Smooth muscle cell of the brain vasculature (primary cell): ENCODE results near the gene KLK2.

ENCODE experiments used
- DNase-seq: peaks from one replicate; pipeline ENCODE4 v3.0.0-alpha.2; 2012; ENCODE audit warnings: low read depth, low spot score

The KLK2 gene

DNA sequence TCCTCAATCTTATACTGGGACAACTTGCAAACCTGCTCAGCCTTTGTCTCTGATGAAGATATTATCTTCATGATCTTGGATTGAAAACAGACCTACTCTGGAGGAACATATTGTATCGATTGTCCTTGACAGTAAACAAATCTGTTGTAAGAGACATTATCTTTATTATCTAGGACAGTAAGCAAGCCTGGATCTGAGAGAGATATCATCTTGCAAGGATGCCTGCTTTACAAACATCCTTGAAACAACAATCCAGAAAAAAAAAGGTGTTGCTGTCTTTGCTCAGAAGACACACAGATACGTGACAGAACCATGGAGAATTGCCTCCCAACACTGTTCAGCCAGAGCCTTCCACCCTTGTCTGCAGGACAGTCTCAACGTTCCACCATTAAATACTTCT lies 22.5 kb upstream of the KLK2 start:
- DNase-seq, result no peak

DNA sequence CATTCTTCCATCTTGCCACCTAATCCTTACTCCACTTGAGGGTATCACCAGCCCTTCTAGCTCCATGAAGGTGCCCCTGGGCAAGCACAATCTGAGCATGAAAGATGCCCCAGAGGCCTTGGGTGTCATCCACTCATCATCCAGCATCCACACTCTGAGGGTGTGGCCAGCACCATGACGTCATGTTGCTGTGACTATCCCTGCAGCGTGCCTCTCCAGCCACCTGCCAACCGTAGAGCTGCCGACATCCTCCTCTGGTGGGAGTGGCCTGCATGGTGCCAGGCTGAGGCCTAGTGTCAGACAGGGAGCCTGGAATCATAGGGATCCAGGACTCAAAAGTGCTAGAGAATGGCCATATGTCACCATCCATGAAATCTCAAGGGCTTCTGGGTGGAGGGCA lies 21.6 kb upstream of the KLK2 start:
- DNase-seq, result no peak

DNA sequence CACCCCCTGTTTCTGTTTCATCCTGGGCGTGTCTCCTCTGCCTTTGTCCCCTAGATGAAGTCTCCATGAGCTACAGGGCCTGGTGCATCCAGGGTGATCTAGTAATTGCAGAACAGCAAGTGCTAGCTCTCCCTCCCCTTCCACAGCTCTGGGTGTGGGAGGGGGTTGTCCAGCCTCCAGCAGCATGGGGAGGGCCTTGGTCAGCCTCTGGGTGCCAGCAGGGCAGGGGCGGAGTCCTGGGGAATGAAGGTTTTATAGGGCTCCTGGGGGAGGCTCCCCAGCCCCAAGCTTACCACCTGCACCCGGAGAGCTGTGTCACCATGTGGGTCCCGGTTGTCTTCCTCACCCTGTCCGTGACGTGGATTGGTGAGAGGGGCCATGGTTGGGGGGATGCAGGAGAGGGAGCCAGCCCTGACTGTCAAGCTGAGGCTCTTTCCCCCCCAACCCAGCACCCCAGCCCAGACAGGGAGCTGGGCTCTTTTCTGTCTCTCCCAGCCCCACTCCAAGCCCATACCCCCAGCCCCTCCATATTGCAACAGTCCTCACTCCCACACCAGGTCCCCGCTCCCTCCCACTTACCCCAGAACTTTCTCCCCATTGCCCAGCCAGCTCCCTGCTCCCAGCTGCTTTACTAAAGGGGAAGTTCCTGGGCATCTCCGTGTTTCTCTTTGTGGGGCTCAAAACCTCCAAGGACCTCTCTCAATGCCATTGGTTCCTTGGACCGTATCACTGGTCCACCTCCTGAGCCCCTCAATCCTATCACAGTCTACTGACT lies 18.4 kb upstream of the KLK2 start, which contains the start of gene KLK3:
Gene KLK3 (plus strand): TSS at position 280 of the 775 bp plus-strand sequence. CDS start 41 bp downstream, at position 321.
- DNase-seq, result no peak

DNA sequence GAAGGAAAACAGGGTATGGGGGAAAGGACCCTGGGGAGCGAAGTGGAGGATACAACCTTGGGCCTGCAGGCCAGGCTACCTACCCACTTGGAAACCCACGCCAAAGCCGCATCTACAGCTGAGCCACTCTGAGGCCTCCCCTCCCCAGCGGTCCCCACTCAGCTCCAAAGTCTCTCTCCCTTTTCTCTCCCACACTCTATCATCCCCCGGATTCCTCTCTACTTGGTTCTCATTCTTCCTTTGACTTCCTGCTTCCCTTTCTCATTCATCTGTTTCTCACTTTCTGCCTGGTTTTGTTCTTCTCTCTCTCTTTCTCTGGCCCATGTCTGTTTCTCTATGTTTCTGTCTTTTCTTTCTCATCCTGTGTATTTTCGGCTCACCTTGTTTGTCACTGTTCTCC lies 15.9 kb upstream of the KLK2 start:
- DNase-seq, result no peak

DNA sequence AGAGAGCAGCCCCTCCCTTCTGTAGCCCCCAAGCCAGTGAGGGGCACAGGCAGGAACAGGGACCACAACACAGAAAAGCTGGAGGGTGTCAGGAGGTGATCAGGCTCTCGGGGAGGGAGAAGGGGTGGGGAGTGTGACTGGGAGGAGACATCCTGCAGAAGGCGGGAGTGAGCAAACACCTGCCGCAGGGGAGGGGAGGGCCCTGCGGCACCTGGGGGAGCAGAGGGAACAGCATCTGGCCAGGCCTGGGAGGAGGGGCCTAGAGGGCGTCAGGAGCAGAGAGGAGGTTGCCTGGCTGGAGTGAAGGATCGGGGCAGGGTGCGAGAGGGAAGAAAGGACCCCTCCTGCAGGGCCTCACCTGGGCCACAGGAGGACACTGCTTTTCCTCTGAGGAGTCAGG lies 14.4 kb upstream of the KLK2 start:
- no peak for DNase-seq

DNA sequence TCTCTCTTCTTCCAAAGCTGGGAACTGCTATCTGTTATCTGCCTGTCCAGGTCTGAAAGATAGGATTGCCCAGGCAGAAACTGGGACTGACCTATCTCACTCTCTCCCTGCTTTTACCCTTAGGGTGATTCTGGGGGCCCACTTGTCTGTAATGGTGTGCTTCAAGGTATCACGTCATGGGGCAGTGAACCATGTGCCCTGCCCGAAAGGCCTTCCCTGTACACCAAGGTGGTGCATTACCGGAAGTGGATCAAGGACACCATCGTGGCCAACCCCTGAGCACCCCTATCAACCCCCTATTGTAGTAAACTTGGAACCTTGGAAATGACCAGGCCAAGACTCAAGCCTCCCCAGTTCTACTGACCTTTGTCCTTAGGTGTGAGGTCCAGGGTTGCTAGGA lies 13.4 kb upstream of the KLK2 start:
- no peak for DNase-seq

DNA sequence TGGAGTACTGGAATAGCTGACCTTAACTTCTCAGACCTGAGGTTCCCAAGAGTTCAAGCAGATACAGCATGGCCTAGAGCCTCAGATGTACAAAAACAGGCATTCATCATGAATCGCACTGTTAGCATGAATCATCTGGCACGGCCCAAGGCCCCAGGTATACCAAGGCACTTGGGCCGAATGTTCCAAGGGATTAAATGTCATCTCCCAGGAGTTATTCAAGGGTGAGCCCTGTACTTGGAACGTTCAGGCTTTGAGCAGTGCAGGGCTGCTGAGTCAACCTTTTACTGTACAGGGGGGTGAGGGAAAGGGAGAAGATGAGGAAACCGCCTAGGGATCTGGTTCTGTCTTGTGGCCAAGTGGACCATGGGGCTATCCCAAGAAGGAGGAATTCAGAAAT lies 12.2 kb upstream of the KLK2 start:
- no peak for DNase-seq

DNA sequence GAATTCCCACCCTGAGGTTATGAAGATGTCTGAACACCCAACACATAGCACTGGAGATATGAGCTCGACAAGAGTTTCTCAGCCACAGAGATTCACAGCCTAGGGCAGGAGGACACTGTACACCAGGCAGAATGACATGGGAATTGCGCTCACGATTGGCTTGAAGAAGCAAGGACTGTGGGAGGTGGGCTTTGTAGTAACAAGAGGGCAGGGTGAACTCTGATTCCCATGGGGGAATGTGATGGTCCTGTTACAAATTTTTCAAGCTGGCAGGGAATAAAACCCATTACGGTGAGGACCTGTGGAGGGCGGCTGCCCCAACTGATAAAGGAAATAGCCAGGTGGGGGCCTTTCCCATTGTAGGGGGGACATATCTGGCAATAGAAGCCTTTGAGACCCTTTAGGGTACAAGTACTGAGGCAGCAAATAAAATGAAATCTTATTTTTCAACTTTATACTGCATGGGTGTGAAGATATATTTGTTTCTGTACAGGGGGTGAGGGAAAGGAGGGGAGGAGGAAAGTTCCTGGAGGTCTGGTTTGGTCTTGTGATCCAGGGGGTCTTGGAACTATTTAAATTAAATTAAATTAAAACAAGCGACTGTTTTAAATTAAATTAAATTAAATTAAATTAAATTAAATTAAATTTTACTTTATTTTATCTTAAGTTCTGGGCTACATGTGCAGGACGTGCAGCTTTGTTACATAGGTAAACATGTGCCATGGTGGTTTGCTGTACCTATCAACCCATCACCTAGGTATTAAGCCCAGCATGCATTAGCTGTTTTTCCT lies 11.5 kb upstream of the KLK2 start:
- no peak for DNase-seq

DNA sequence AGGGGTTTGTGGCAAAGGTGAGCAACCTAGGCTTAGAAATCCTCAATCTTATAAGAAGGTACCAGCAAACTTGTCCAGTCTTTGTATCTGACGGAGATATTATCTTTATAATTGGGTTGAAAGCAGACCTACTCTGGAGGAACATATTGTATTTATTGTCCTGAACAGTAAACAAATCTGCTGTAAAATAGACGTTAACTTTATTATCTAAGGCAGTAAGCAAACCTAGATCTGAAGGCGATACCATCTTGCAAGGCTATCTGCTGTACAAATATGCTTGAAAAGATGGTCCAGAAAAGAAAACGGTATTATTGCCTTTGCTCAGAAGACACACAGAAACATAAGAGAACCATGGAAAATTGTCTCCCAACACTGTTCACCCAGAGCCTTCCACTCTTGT lies 3.8 kb upstream of the KLK2 start:
- no peak for DNase-seq

DNA sequence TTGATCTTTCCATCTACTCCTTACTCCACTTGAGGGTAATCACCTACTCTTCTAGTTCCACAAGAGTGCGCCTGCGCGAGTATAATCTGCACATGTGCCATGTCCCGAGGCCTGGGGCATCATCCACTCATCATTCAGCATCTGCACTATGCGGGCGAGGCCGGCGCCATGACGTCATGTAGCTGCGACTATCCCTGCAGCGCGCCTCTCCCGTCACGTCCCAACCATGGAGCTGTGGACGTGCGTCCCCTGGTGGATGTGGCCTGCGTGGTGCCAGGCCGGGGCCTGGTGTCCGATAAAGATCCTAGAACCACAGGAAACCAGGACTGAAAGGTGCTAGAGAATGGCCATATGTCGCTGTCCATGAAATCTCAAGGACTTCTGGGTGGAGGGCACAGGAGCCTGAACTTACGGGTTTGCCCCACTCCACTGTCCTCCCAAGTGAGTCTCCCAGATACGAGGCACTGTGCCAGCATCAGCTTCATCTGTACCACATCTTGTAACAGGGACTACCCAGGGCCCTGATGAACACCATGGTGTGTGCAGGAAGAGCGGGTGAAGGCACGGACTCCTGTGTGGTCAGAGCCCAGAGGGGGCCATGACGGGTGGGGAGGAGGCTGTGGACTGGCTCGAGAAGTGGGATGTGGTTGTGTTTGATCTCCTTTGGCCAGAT lies 2.7 kb upstream of the KLK2 start:
- no peak for DNase-seq

DNA sequence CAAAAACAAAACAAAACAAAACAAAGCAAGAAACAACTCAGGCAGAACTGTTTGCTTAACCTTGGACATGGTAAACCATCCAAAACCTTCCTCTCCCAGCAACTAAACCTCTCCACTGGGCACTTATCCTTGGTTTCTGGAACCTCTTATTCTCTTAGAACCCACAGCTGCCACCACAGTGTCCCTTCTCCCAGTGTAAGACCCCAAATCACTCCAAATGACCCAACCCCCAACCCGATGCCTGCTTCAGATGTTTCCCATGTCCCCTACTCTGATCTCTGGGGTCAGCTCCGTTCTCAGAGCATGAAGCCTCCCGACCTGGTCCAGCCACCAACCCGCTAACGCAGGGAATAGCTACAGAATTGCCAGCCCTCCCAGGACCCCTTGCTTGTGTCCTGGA lies 972 bp downstream of the KLK2 start:
- DNase-seq, result no peak

DNA sequence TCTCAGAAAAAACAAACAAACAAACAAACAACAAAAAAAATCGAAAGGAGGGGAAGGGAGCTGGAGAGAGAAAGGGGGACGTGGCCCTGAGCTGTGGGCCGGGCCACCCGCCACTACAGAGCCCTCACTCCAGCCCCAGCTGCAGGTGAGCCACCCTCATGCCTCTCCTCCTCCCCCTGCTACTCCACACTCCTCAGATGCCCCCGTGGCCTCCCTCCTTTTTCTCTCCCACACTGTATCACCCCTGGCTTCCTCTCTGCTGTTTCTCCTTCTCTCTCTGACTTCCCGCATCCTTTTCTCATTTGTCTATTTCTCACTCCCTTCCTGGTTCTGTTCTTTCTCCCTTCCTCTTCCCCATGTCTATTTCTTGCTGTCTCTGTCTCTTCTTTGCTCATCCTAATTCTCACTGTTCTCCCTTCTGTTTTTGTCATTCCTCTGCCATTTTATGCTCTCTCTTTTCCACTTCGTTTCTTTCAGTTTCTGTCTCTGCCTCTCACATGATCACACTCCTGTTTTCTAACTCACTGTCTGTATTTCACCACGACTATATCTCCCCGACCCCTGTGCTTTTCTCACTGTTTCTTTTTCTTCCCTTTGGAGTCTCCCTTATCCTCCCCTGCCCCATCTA lies 2.7 kb downstream of the KLK2 start:
- DNase-seq, result no peak

DNA sequence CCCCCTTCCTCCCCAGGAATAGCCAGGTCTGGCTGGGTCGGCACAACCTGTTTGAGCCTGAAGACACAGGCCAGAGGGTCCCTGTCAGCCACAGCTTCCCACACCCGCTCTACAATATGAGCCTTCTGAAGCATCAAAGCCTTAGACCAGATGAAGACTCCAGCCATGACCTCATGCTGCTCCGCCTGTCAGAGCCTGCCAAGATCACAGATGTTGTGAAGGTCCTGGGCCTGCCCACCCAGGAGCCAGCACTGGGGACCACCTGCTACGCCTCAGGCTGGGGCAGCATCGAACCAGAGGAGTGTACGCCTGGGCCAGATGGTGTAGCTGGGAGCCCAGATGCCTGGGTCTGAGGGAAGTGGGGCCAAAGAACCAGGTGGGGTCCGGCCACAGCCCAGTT lies 3.2 kb downstream of the KLK2 start:
- no peak for DNase-seq

DNA sequence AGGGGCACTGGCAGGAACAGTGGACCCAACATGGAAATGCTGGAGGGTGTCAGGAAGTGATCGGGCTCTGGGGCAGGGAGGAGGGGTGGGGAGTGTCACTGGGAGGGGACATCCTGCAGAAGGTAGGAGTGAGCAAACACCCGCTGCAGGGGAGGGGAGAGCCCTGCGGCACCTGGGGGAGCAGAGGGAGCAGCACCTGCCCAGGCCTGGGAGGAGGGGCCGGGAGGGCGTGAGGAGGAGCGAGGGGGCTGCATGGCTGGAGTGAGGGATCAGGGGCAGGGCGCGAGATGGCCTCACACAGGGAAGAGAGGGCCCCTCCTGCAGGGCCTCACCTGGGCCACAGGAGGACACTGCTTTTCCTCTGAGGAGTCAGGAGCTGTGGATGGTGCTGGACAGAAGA lies 4.1 kb downstream of the KLK2 start:
- DNase-seq, result no peak

DNA sequence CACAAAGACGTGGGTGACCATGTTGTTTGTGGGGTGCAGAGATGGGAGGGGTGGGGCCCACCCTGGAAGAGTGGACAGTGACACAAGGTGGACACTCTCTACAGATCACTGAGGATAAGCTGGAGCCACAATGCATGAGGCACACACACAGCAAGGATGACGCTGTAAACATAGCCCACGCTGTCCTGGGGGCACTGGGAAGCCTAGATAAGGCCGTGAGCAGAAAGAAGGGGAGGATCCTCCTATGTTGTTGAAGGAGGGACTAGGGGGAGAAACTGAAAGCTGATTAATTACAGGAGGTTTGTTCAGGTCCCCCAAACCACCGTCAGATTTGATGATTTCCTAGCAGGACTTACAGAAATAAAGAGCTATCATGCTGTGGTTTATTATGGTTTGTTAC lies 5.6 kb downstream of the KLK2 start:
- no peak for DNase-seq

DNA sequence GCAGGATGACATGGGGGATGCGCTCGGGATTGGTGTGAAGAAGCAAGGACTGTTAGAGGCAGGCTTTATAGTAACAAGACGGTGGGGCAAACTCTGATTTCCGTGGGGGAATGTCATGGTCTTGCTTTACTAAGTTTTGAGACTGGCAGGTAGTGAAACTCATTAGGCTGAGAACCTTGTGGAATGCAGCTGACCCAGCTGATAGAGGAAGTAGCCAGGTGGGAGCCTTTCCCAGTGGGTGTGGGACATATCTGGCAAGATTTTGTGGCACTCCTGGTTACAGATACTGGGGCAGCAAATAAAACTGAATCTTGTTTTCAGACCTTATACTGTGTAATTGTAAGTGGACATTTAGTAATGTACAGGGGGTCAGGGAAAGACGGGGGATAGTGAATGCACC lies 7.0 kb downstream of the KLK2 start:
- no peak for DNase-seq

DNA sequence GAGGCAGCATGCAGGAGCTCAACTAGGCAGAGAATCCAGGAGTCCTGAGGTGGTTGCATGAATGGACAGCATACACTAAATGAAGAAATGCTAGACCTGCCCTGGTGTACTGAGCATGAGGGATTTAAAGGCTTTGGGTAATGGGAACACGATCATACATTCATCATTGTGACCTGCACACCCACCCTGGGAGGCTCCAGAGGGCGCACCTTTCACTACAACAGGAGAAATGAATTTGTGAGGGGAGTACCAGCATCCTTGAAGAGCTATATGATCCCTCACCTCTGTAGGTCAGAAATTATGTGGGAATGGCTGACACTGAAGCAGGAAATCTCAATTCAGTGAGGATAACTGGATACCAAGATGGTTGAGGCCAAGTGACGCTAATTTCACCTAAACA lies 8.9 kb downstream of the KLK2 start:
- DNase-seq, result no peak

DNA sequence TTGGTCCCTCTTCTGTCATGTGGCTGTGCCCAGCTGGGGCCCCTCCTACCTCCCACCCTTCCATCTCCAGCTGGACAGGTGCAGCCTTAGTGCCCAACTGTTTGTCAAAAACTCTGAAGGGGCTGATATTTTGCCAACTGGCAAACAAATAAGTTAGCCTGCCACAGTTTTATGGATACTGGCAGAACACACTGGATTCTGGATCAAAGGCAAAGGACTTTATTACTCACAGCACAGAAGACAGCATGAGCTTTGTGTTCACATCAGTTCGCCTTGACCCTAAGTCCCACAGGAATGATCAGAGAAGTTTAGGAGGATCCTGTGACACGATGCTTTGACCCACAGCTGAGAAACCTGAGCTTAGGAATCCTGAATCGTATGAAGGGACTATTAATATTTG lies 16.4 kb downstream of the KLK2 start:
- no peak for DNase-seq

DNA sequence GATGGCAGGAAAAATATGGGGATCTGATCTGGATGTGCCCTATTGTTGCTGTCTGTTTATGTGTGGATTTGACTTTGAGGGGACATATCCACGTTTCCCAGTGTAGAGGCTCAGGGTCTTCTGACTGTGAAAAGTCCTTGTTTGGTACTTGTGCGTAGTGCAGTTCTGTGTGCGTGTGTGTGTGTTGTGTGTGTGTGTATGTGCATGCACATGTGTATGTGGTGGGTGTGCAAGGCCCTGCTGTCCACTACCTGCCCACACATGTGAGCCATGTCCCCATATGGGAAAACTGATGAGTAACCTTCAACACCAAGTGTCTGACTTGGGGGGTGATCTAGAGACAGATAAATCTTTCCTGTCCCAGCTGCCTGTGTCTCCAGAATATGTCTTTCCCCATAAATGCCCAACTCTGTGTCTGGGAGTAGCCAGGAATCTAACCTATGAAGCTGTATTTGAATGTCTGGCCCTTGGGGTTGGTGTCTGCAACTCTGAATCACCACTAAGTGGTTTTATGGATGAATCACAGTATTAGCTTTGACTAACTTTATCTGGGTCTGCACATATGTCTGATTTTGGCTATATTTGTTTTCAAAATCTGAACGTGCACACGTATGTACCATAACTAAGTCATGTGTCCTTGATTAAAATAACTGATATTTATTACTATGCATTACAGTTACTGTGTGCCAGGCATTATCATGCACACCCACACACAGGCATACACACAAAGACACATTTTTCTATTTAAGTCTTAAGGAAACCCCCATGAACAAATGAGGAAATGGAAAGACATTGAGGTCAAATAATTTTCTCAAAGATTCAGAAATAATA lies 17.4 kb downstream of the KLK2 start:
- DNase-seq, result no peak

DNA sequence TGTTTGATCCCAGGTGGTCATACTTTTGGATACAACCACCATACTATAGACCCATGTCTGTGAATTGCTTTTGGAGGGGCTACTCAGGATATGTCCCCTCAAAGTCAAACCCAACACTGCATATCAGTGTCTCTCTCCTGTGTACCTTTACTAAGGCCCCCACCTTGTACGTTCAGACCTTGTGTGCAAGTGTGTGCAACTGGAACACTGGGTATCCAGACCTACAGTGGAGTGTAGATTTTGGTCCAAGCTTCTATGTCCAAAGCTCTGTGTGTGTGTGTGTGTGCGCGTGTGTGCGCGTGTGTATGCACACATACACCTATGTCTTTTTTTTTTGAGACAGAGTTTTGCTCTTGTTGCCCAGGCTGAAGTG lies 18.0 kb downstream of the KLK2 start:
- no peak for DNase-seq

DNA sequence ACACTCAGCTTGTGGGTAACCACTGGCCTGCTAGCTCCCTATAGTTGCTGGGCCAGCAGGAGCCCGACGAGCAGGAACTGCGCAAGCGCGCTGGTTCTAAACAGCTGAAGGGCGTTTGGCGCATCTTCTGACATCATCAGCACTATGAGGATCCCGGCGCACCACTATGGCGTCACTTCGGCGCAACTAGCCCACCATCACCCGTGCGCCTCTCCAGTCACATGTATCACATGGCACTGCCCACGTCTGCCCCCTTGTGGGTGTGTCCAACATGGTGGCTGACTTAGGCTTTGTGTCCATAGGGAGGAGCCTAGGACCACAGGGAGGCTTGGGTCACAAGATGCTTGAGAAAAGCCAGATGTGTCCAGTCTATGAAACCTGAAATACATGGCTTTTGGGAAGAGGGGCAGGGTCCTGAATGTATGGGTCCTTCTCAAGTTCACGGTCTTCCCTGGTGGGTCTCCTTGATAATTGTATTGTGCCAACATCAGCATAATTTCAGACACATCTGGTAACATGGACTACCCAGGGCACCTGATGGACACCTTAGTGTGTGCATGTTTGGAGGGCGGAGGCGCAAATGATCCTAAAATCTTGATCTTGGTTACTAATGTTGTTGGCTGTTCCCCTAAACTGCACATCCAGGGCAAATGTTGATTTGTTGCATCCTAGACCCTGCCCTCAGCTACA lies 20.0 kb downstream of the KLK2 start:
- no peak for DNase-seq
